Retinal pigment epithelial cell (primary cell): ENCODE data around the gene PPP4R4.
A peak's percentile ranks its signal among the peaks of the same experiment; 100 is the strongest.

ENCODE experiments used
- DNase-seq: peaks from one replicate; pipeline ENCODE4 v3.0.0-alpha.2; 2010; ENCODE audit warnings: low read depth
- H3K4me3 ChIP-seq: 2 replicates; pipeline ENCODE4 v1.5.1; 2011; ENCODE audit warnings: mild to moderate bottlenecking, low read length, control low read depth, moderate library complexity
- CTCF ChIP-seq: conservative IDR thresholded peaks from 2 replicates; pipeline ENCODE4 v1.5.1; 2011; ENCODE audit warnings: low read depth, low read length, control low read depth, inconsistent platforms

PPP4R4 gene

GRCh38 chr14:94307410-94307992, 133.4 kb downstream of the PPP4R4 start:
- H3K4me3 ChIP-seq, result no peak overlapping the region
- TF ChIP-seq CTCF, result peak; percentile 56
- DNase-seq, result no peak

GRCh38 chr14:94309721-94310120, 135.6 kb downstream of the PPP4R4 start:
- no peak for TF ChIP-seq CTCF
- DNase-seq, result no peak

GRCh38 chr14:94310248-94310647, 136.1 kb downstream of the PPP4R4 start:
- H3K4me3 ChIP-seq, result no peak overlapping the region
- no peak for DNase-seq
- no peak for TF ChIP-seq CTCF

More at GRCh38 chr14:94309721-94310120, 135.6 kb downstream of the PPP4R4 start:
- H3K4me3 ChIP-seq, result no peak overlapping the region

GRCh38 chr14:94312481-94313246, 138.5 kb downstream of the PPP4R4 start:
- no peak overlapping the region for H3K4me3 ChIP-seq
- no peak for TF ChIP-seq CTCF
- DNase-seq, result no peak

- peak; percentile 22 for DNase-seq
- no peak overlapping the region for H3K4me3 ChIP-seq
- no peak for TF ChIP-seq CTCF
Measured at GRCh38 chr14:94313991-94314655, 140.0 kb downstream of the PPP4R4 start.

GRCh38 chr14:94314890-94315289, 140.8 kb downstream of the PPP4R4 start:
- no peak for TF ChIP-seq CTCF
- no peak overlapping the region for H3K4me3 ChIP-seq
- DNase-seq, result no peak
